HUES6 (cell line): ENCODE data around the gene ST8SIA4.

Experiments
- H3K27ac ChIP-seq: 2 replicates; pipeline ENCODE4 v1.7.0; 2013; ENCODE audit warnings: low read depth, mild to moderate bottlenecking, low read length, inconsistent platforms
- H3K27me3 ChIP-seq: 2 replicates; pipeline ENCODE4 v1.6.1; 2013; ENCODE audit warnings: low read length; ENCODE audit not compliant: control insufficient read depth, insufficient read depth
- H3K36me3 ChIP-seq: 2 replicates; pipeline ENCODE4 v1.6.1; 2013; ENCODE audit warnings: low read length; ENCODE audit not compliant: control insufficient read depth, insufficient read depth
- H3K4me1 ChIP-seq: 2 replicates; pipeline ENCODE4 v1.6.1; 2013; ENCODE audit warnings: low read length; ENCODE audit not compliant: control insufficient read depth, insufficient read depth
- H3K4me3 ChIP-seq: 2 replicates; pipeline ENCODE4 v1.5.1; 2013; ENCODE audit warnings: low read depth, low read length
- H3K9ac ChIP-seq: one replicate; pipeline ENCODE4 v1.6.1; 2013; ENCODE audit warnings: mild to moderate bottlenecking, low read length
- H3K9me3 ChIP-seq: 2 replicates; pipeline ENCODE4 v1.6.1; 2013; ENCODE audit warnings: low read depth, low read length; ENCODE audit not compliant: control insufficient read depth, insufficient read depth

ST8SIA4 gene

DNA sequence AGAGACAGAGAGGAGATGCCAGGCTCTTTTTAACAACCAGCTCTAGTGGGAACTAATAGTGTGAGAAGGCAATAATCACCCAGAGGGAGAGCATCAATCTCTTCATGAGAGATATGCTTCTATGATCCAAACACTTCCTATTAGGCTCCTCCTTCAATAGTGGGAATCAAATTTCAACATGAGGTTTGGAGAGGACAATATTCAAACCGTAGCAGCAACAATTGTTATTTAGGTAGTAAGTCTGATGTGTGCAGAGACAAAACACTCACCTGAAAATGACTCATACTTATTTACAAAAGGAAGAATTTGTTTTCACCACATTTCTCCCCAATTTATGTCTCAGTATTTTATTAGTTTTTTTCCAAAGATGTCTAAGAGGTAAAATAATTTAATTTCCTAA, 144.3 kb downstream of the ST8SIA4 start:
- Histone ChIP-seq H3K4me3 (no peak overlapping the region), H3K27ac (no peak overlapping the region), H3K36me3 (no peaks in the 10 kb centered on the region), H3K4me1 (peaks cover 18% of the 10 kb centered on the region), H3K9me3 (no peaks in the 10 kb centered on the region), H3K27me3 (peaks cover 14% of the 10 kb centered on the region; the same call in 1 of the 2 replicates), H3K9ac (no peak overlapping the region)

DNA sequence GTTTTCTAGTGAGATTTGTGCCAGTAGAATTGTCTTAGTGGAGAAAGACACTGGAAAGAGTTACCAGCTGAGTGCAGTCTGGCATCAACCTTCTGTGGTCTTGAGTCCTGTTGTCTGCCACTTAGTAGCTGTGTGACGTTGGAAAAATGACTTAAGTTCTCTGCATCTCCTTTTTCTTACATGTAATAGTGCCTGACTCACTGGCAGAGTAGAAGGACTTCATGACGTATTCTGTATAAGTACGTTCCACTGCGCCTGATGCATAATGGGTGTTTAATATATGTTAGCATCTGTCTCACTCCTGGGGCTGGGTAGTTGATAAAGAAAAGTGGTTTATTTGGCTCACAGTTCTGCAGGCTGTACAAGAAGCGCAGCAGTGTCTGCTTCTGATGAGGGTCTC, 144.8 kb downstream of the ST8SIA4 start:
- H3K27ac ChIP-seq: no peak overlapping the region
- H3K9ac ChIP-seq: no peak overlapping the region
- H3K4me1 ChIP-seq: peaks cover 18% of the 10 kb centered on the region
- peaks cover 14% of the 10 kb centered on the region; the same call in 1 of the 2 replicates for H3K27me3 ChIP-seq
- no peak overlapping the region for H3K4me3 ChIP-seq
- no peaks in the 10 kb centered on the region for H3K9me3 ChIP-seq
- H3K36me3 ChIP-seq: no peaks in the 10 kb centered on the region

- Histone ChIP-seq H3K27me3 (peaks cover 14% of the 10 kb centered on the region; the same call in 1 of the 2 replicates), H3K36me3 (no peaks in the 10 kb centered on the region), H3K27ac (no peak overlapping the region), H3K4me1 (peaks cover 18% of the 10 kb centered on the region), H3K9ac (no peak overlapping the region), H3K9me3 (no peaks in the 10 kb centered on the region), H3K4me3 (no peak overlapping the region)
Measured at GRCh38 chr5:100757618-100758017, 145.5 kb downstream of the ST8SIA4 start.
